Measurements from ENCODE around the gene KANK3. TPM values are rescaled to one million over a fixed set of nuclear protein-coding genes. Genes with fewer than 3 reads are reported as not detected.

The KANK3 gene
- total and polyA plus RNA-seq, 9 of the 15 experiments (the other 6 are each of a cell fraction or from before 2014, with no cell fraction given): 0.03 to 0.40 (median 0.08) TPM; not detected in 6

DNA sequence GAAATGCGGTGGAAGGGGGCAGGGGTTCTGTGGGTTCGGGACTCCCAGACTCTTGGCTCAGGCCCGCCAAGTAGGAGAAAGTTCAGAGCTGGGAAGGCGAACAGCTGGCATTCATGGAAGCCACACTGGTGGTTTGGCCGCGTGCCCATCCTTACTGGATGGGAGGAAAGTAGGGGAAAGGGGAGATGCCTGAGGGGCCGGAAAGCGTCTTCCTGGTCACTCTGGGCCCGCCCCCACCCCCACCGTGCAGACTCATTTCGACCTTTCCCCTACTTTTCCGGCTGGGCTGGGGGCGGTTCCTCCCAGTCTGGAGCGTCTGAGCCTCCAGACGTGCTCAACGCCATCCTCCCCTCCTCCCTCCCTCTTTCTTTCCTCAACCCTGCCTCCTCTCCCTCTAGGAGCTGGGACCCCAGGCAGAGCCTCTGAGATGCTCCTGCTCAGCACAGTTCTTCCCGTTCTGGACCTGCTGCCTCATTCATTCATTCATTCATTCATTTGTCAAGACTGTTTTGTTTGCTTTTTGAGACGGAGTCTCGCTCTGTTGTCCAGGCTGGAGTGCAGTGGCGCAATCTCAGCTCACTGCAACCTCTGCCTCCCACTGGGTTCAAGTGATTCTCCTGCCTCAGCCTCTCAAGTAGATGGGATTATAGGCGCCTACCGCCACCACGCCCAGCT, 24.4 kb upstream of the KANK3 start:
- Histone ChIP-seq H3K4me3 (no peak overlapping the region), H3K9me3 (replicated peaks; ENCODE audit: control insufficient read depth, insufficient read depth, low read depth, low read length) (no peaks in the 10 kb centered on the region), H3K27me3 (ENCODE audit: control insufficient read depth in 2 of 2, insufficient read depth in 2 of 2, low read length in 2 of 2) (peaks cover 0 to 12% of the 10 kb centered on the region in 2 experiments; a peak in 1 of 5 replicates), H2AFZ (ENCODE audit: low read depth, low read length) (peak overlapping the region; percentile 44), H3K36me3 (ENCODE audit: control insufficient read depth, insufficient read depth, low read length) (no peaks in the 10 kb centered on the region), H3K4me1 (replicated peaks in 1 of 2; ENCODE audit: control insufficient read depth in 2 of 2, insufficient read depth in 2 of 2, low read length in 2 of 2) (peaks cover 24 to 55% of the 10 kb centered on the region in 2 experiments), H3K27ac (ENCODE audit: extremely low read depth, low read depth, low read length) (no peak overlapping the region), H3K9ac (ENCODE audit: insufficient read depth in 1 of 2, low read depth in 2 of 2, low read length in 2 of 2) (0 out of 4 replicates have a peak overlapping the region, but pooled peaks of 1 of the 2 experiments have one; percentile 43), H3K9me1 (ENCODE audit: control insufficient read depth, insufficient read depth, low read length) (no peaks in the 10 kb centered on the region), H3K4me2 (ENCODE audit: insufficient read depth, low read length) (peak overlapping the region; percentile 18), H4K20me1 (replicated peaks; ENCODE audit: control insufficient read depth, insufficient read depth, low read length) (no peaks in the 10 kb centered on the region), H3K79me2 (ENCODE audit: control insufficient read depth, insufficient read depth, low read length) (no peaks in the 10 kb centered on the region)
- ChIA-PET CTCF (ENCODE audit: low intra/inter-chr PET ratio) (interaction anchor here (0.5 to 1.4 kb wide), 2 partner anchors 14 to 57 kb away, joined by 3 read pairs; no protein-coding TSS in a partner anchor), POLR2A (interaction anchor here (0.6 to 1.2 kb wide), 4 partner anchors 13 to 22 kb away, joined by 3 to 5 read pairs (median 4); no protein-coding TSS in a partner anchor)
- ATAC-seq: peak; percentile 33
- FAIRE-seq: no peak
- intact Hi-C loops (cut with micrococcal nuclease) (no loop called here), in situ Hi-C loops (cut with MboI) (no loop called here)
- DNase-seq (ENCODE audit: extremely low read depth in 1 of 4, low spot score in 3 of 4): peak; percentile 49 to 58 (median 54)
- BruUV-seq (replicated peaks): no TSS peak
- 19% methylated on average over 21 of the region's 23 CpGs for WGBS (ENCODE audit: insufficient coverage, low coverage, missing lambda C conversion rate)
- TF ChIP-seq CHD1 (IDR thresholded peaks at IDR 0.05; ENCODE audit: low read length) (no peak), MAFK (IDR thresholded peaks at IDR 0.05; ENCODE audit: low read length) (no peak), ESRRB (CRISPR knock-in tag; IDR thresholded peaks at IDR 0.05; ENCODE audit: borderline replicate concordance) (no peak), ADNP (tag; IDR thresholded peaks at IDR 0.05) (no peak), CREM (IDR thresholded peaks at IDR 0.05; ENCODE audit: low read depth) (0 out of 2 replicates have a peak, but pooled peaks have one; percentile 11), NFIC (IDR thresholded peaks at IDR 0.05) (peak; percentile 81), GABPA (tag; conservative IDR thresholded peaks at IDR 0.05; ENCODE audit: low read depth) (peak; percentile 49; the same call in 1 of the 2 replicates), KDM5B (IDR thresholded peaks at IDR 0.05; ENCODE audit: insufficient replicate concordance, low read depth, low read length) (peak; percentile 12), LARP7 (IDR thresholded peaks at IDR 0.05) (no peak), KDM1A (IDR thresholded peaks at IDR 0.05) (peak; percentile 88 to 89), HDAC1 (IDR thresholded peaks at IDR 0.05) (peak in 1 of 2 experiments; percentile 42; a peak in 2 of 4 replicates), TBL1XR1 (IDR thresholded peaks at IDR 0.05; ENCODE audit: low read length in 2 of 2) (peak in 1 of 2 experiments; percentile 64; a peak in 2 of 4 replicates), POLR2AphosphoS2 (IDR thresholded peaks at IDR 0.05; ENCODE audit: low read length) (no peak), ZNF121 (CRISPR knock-in tag; conservative IDR thresholded peaks at IDR 0.05) (peak; percentile 96), NCOR1 (IDR thresholded peaks at IDR 0.05) (peak; percentile 82), CEBPG (CRISPR knock-in tag; IDR thresholded peaks at IDR 0.05) (no peak), CEBPG (tag; conservative IDR thresholded peaks at IDR 0.05 in 1 of 2, IDR thresholded peaks at IDR 0.05 in 1 of 2) (peak in 1 of 2 experiments; percentile 60; a peak in 2 of 4 replicates), BCOR (IDR thresholded peaks at IDR 0.05) (peak; percentile 61; the same call in 1 of the 2 replicates), SMARCA5 (IDR thresholded peaks at IDR 0.05) (peak; percentile 59; the same call in 1 of the 2 replicates)
- TF ChIP-seq, protein P1, sequence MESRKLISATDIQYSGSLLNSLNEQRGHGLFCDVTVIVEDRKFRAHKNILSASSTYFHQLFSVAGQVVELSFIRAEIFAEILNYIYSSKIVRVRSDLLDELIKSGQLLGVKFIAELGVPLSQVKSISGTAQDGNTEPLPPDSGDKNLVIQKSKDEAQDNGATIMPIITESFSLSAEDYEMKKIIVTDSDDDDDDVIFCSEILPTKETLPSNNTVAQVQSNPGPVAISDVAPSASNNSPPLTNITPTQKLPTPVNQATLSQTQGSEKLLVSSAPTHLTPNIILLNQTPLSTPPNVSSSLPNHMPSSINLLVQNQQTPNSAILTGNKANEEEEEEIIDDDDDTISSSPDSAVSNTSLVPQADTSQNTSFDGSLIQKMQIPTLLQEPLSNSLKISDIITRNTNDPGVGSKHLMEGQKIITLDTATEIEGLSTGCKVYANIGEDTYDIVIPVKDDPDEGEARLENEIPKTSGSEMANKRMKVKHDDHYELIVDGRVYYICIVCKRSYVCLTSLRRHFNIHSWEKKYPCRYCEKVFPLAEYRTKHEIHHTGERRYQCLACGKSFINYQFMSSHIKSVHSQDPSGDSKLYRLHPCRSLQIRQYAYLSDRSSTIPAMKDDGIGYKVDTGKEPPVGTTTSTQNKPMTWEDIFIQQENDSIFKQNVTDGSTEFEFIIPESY (CRISPR knock-in tag; IDR thresholded peaks at IDR 0.05): peak; percentile 76
- TF ChIP-seq, protein P2, sequence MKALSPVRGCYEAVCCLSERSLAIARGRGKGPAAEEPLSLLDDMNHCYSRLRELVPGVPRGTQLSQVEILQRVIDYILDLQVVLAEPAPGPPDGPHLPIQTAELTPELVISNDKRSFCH (CRISPR knock-in tag; IDR thresholded peaks at IDR 0.05): no peak
- TF ChIP-seq, protein P2 (tag; IDR thresholded peaks at IDR 0.05): no peak

Data from K562 (cell line).